HK-2 (cell line): ENCODE measurements around the gene RPL32.
"Not testable (repeated sequence)": the region's sequence is repeated elsewhere in the genome, so short reads cannot be mapped to it uniquely, and the experiment has no call there.

ENCODE experiments used
- DNase-seq: peaks from one replicate; pipeline ENCODE4 v3.0.0-alpha.2; 2018; ENCODE audit not compliant: unreplicated experiment

The RPL32 gene

DNA sequence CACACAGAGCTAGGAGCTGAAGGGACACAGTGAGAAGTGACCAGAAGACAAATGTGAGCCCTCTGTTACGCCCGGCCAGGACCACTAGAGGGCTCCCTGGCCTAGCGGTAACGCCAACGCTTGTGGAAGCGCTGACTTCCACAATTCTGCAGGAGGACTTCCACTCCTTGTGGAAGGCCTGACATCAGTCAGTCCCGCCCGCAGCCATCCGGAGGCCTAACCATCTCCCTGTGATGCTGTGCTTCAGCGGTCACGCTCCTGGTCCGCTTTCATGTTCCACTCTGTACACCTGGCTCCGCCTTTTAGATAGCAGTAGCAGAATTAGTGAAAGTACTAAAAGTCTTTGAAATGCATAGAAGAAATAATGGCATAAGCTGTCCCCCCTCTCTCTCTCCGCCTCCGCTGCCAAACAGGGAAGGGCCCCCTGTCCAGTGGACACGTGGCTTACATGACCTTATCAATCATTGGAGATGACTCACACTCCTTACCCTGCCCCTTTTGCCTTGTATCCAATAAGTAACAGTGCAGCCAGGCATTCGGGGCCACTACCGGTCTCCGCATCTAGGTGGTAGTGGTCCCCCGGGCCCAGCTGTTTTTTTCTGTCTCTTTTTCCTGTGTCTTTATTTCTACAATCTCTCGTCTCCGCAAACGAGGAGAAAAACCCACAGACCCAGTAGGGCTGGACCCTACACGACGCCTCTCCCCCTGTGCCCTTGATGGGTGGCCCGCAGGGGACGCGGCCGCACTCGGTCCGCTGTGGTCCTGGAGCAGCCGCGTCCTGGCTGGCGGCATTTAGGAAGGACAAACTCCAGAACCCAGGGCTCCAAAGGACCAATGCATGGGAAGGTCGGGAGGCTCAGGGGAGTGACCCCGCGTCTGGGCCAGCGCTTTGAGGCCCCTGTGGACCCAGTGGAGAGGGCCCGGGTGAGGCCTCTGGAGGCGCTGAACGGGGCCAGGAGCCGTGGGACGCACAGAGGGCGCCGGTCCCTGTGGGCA, 27.0 kb upstream of the RPL32 start:
- DNase-seq = peak; percentile 77

GRCh38 chr3:12866836-12867235, 25.5 kb upstream of the RPL32 start:
- DNase-seq = no peak

- no peak for DNase-seq
Measured at GRCh38 chr3:12865271-12865670, 23.9 kb upstream of the RPL32 start.

DNA sequence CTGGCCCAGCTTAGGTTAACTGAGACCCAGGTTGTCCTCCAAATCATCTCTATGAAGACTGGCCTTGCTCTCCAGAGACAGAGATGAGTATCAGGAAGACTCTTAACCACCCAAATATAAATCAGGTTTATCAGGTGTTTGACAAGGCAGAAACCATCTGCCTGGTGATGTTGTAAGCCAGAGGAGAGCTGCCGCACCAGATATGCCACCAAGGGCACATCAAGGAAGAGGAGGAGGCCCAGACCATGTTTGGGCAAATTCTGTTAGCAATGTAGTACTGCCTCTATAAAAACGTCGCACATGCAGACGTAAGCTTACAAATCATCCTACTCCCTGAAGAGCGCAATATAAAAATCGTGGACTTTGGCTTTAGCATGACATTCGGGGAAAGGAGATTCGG, 21.0 kb upstream of the RPL32 start:
- no peak for DNase-seq

- DNase-seq = no peak
Measured at GRCh38 chr3:12861611-12862010, 20.2 kb upstream of the RPL32 start.

DNA sequence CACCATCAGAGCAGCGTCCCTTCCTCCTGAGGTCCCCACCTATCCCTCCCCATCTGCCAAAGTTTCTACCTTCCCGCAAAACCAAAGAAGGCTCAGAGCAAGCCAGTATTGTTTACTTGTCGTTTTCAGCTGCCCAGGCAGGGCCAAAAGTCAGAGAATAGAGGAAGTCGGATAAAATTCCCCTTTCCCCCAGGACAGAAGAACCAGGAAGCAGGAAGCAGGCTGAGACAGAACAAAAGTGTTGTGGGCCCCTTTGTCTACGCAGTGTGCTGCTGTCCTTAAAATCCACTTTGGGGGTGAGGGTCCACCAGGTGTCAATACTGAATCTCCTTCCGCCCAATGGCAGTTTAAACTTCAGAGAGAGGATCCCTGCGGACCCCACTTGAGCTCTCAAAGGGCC, 18.5 kb upstream of the RPL32 start:
- no peak for DNase-seq

DNA sequence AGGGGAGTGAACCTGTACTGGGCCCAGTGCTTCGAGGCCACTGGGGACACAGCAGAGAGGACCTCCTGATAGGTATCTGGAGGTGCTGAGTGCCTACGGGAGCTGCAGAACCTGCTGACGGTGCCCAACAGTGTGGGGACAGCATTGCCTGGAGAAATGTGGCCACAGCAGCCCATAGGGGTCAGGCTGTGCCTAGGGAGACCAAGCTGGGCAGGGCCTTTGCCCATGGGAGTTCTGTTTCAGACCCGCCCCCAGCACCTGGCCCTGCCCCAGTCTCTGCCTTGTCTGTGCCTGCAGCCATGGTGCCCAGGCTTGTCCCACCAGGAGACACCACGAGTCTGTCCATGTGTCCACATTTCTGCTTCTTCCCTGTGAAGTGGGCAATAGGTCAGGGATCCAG, 15.3 kb upstream of the RPL32 start:
- DNase-seq = no peak

GRCh38 chr3:12854565-12854964, 13.2 kb upstream of the RPL32 start:
- no peak for DNase-seq

GRCh38 chr3:12853847-12854246, 12.5 kb upstream of the RPL32 start:
- not testable (repeated sequence) for DNase-seq

GRCh38 chr3:12852201-12852600, 10.8 kb upstream of the RPL32 start:
- no peak for DNase-seq

DNA sequence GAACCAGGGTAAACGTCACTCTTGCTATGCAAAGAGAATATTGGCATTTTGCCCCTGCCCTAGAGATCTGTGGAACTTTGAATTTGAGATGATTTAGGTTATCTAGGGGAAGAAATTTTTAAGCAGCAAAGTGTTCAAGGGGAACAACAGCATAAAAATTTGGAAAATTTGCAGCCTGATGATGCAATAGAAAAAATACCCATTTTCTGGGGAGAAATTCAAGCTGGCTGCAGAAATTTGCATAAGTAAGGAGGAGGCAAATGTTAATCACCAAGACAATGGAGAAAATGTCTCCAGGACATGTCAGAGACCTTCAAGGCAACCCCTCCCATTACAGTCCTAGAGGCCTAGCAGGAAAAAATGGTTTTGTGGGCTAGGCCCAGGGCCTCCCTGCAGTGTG, 4.4 kb upstream of the RPL32 start:
- DNase-seq = no peak

- DNase-seq = no peak
Measured at GRCh38 chr3:12842469-12842868, 1.1 kb upstream of the RPL32 start.

- DNase-seq = no peak
Measured at GRCh38 chr3:12841970-12842328, 584 bp upstream of the RPL32 start.

DNA sequence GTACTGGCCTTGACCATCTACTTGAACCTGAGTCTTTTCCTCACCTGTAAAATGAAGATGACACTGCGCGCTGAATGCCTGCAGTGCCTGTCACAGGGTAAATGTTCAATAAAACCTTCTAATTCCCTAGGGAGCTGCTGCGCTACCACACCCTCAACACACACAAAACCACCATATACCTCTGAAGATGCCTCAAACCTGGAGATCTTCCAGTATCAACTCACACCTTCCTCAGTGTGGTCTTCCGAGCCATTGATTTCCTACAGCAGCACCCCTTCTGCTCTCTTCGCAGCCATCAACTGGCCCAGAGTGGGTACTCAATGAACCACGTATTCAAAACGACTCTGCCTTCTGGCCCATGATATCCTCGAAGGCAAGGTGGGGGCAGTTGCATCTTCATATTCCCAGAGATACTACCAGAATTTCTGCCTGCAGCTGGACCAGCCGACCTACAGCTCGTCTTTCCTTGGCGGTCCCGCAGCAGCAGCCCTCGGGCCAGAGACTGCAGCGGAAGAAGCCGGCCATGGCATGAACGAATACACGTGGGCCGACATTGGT, 695 bp downstream of the RPL32 start:
- DNase-seq = no peak

DNA sequence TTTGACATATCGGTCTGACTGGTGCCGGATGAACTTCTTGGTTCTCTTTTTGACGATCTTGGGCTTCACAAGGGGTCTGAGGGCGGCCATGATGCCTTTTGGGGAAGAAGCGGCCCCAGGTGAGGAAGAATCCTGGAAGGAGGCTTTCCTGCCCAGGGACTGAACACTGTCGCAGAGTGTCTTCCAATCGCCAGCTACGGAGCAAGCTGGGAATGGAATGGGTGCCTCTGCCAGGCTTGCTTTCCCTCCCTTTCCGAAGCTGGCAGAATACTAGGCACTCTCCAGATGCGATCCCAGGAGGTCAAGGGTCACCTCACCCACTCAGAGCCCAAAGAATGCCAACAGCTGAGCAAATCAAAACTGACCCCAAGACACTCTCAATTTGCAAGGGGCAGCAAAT, 1.2 kb downstream of the RPL32 start:
- not testable (repeated sequence) for DNase-seq

DNA sequence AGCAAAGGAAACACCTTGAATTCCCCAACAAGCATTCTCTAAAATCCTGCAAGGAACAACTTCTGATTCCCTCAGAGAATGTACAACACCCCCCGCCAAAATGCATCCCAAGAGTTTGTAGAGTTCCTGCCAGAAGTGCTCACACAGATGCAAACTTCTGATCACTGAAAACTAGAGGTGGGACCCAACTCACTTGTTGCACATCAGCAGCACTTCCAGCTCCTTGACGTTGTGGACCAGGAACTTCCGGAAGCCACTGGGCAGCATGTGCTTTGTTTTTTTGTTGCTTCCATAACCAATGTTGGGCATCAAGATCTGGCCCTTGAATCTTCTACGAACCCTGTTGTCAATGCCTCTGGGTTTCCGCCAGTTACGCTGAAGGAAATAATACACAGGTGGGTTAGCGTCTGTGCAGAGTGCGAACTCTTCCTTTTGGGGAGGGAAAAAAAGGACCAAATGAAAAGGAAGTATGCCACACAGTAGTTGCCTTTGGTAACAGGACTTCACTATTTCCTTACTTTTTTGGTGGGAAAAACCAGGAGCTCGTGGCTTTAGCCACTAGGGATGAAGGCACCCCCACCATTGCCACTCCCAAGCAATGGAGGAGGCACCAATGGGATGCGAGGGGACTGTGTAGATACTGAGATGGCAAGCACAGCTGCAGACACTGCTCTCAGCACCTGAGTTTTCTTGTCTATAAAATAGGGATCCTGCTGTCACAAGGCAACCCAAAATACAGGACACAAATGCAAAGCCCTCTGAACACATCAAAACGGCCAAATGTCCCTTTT, 2.0 kb downstream of the RPL32 start:
- DNase-seq = no peak

GRCh38 chr3:12838179-12838965, 3.0 kb downstream of the RPL32 start:
- DNase-seq = no peak

DNA sequence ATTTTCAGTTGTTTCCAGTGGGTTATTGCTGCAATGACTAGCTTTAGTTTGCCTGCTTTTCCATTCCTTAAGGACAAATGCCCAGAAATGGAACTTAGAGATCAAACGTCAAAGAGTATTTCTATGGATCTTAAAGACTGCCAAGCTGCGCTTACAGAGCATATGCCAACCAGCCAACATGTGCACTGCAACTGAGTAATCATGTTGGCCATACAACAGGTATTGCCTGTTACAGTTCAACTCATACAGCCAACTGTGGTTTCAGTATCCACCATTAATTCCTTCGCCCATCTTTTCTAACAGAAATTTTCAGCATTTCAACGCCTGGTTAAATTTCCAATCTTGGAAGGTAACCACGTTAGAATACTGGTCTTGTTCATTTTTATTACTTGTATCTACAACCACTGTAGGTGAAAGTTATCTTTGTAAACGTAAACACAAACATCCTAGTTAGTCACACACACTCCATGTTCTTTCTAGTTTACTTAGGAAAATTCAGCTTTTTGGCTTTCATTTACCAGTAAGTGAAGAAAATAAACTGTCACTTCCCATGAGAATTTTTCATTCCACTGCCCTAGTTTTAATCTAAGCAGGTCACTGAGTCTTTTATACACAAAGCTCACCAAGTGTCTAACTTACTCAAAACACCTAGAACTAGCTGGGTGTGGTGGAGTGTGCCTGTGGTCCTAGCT, 3.9 kb downstream of the RPL32 start:
- DNase-seq = no peak

- DNase-seq = no peak
Measured at GRCh38 chr3:12835052-12835665, 6.2 kb downstream of the RPL32 start.

GRCh38 chr3:12833222-12834161, 7.9 kb downstream of the RPL32 start:
- DNase-seq = no peak
